ENCODE measurements around the gene ANO4.

ANO4 gene

DNA sequence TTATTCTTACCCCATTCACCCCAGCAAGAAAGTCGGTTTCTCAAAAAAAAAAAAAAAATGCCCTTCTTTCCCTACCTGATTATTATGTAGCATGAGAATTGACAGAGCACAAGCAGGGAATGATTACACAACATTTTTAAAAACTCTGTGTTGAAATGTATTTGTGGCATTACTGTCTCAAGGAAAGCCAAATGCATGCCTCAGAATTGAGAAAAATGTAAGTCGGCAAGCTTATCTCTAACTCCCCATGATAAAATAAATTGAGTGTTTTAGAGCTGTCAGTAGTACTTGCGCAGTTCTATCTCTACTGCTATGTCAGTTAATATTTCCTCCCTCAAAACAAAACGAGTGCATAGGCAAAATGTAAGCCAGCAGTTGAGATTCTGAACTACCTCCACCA lies 25.7 kb downstream of the ANO4 start:
- no peak for DNase-seq

DNA sequence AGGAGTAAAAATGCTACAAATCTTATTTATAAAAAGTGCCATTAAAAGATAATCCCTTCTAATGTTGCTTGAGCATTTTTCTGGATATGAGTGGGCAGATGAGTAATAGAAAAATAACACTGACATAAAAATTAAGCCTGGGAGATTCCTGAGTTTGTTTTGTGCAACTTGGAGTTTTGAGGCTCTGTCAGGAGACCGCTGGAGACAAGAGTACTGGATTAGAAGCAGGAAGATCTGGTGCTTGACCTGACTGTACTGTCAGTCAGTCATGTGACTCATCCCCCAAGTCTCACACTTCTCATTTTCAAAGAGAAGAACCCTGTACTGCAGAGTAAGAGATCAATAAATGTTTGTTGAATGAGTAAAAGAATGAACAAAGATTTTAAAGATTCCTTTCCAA lies 29.4 kb downstream of the ANO4 start:
- DNase-seq: no peak

DNA sequence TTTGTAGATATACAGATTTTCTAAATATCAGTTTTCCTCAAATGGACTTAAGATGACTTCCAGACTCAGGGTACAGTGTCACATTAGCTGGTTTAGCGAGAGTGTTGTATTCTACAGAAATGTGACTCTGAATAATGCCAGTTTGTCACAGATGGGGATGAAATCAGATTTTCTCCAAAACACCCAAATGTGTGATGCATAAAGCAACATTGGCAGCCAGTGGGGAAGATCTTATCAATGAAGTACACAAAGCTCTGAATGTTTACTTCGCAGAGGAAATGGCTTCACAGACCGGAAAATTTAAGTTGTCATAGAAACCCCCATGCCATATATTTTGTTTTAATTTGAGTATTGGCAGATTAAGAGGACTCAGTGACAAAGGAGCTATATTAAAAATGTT lies 29.9 kb downstream of the ANO4 start:
- no peak for DNase-seq

DNA sequence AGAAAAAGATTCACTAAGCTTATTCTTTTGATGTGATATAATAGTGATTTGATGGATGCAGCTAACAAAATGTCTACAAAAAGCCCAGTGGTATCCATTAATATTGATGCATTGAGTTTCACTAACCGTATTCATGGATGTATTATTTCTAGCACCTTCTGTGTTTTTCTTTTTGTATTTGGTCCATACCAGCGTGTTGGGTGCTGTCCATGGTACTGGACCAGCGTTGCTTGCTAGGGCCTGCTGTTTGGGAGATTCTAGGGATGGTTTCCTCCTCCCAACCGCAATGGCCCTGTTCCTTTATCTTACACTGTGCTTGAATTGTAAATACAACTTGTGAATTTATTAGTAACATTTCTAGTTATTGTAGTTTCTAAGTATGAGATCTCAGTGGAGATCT lies 31.7 kb downstream of the ANO4 start:
- no peak for DNase-seq

DNA sequence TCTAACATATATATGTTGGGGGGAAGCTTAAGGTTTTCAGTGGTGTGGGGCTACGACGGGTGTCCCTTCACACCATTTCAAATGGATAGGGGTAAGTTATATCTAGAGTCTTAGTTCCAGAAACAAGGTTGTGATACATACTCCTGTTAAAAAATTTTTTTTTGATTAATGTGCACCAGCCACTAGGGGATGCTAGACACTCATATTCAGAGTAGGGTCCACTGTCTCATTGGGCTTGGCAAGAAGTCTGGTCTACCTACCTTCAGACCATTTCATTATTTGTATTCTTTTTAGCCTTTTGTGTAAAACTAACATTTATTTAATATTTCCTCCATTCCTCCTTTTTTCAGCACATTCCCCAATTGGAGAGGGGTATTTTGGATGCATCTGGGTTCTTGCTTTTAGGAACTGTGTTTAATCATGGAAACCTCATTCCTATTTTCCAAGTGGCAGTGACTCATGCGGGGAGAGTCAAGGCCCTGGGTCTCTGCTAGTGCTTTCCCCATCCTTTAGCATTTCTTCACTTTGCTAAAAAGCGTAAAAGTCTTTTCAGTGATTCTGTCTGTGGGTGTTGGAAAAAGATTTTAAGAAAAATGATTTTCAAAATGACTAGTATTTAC lies 33.4 kb downstream of the ANO4 start:
- peak; percentile 69 for DNase-seq

DNA sequence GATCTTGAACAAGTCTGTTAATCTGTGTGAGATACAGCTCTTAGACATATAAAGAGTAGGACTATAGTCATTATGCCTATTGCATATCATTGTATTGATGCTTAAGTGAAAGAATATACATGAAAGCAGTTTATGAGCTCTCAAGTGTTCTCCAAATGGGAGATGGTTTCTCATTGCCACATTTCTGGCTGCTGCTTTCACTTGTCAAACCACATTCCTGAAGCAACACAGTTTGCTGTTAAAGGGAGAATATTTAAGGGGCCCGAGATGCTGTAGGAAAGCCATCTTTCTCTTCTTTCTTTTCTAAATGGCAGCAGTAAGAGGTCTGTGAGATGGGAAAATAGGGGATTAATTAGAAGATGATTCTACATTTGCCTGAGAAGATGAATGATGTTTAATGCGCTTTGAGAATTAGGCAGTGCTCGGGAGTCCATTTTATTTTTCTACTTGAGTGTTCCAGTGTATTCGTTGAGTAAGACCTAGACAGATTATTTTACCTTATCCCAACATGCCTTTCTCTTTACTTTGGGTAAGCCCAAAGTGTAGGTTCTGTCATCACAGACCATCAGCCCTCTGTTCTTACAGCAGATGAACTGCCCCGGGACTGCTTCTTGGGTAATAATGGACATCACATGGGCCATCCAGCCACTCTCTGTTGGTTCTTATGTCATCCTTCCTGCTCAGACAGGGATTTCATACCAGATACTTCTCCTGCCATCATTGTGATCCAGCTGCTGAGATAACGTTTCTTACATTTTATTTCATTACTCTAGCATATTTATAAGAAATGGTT lies 35.6 kb downstream of the ANO4 start:
- DNase-seq: peak; percentile 5

DNA sequence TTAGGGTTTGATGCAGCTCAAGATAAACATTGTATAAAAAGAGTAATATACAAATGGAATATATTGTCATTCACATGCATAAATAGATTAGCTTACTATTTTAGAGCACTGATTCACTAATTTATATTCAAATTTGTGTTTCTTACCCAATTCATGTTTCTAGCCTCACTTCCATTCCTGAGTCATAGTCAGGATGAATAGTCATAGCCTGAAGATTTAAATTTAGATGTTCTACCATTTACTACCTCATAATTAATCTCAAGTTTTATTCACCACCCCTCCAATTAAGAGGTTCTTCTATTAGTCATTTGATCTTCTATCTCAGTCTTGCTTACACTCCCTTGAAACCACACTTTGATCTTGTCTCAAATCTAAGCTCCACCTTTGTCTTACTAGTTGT lies 38.7 kb downstream of the ANO4 start:
- no peak for DNase-seq

DNA sequence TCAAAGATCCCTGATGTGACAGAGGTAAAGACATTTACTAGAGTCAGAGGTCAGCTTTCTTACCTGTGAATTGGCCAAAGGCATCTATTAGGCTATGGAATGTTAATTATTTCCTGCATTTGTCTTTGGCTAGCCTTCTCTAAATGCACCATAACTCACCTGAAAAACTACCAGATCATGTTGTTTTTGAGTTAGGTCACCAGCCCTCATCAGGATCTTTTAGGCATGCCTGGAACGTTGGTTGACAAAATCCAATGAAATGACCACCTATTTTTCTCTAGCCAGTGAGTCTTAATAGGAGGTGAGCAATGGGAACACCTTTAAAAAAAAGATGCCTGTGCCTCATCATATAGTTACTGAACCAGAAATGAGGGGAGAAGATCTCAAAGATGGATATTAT lies 46.2 kb downstream of the ANO4 start:
- DNase-seq: no peak

DNA sequence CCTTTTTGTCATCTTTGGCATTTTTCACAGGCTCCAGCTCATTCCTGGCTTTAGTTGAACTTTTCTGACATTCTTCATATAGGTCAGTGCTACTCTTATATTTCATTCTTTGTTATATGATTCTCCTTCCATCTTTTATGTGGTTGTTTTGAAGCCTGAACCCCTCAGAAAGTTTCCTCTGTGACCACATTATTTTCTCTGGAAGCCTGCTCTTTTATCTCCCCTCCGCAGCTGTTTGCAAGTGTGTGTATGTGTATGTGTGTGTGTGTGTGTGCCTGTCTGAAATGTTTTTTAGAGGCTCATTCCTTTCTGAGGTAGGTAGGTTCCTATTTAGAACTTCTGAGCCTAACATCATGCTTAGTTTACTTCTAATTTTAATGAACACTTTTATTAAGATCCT lies 47.6 kb downstream of the ANO4 start:
- DNase-seq: no peak

DNA sequence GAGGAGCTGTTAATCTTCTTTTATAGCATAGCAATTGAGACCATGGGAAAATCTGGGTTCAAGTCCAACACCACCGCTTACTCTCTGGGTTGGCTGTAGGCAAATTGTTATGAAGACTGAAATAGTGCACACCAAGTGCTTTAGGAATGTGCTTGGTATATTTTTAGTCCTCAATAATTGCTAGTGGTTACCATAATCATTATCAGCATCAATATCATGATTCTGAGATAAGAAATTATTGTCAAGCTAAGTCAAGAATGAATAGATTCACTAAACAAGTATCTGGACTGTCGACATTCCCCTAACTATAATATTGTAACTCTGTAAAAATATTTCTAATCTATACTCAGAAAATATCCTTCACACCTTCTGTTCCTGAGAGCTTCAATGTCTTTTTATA lies 48.5 kb downstream of the ANO4 start:
- DNase-seq: no peak

DNA sequence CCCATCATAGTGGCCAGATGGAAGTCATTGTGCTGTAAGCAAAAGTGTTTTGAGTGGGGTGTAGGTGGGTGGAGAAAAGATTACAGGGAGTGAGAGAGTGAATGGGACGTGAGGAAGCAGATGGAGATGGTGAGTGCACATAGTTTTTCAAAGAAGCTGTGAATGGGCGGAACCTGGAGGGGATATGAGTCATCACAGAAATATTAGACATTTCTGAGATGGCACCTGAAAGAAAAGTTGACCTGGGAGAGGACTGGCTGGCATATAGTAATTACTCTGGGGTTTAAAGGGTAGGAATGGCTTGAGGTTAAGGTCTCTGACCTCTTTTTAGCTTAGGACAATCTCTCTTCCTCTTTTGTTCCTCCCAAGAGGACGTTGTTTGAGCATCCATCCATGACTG lies 50.5 kb downstream of the ANO4 start:
- DNase-seq: no peak

DNA sequence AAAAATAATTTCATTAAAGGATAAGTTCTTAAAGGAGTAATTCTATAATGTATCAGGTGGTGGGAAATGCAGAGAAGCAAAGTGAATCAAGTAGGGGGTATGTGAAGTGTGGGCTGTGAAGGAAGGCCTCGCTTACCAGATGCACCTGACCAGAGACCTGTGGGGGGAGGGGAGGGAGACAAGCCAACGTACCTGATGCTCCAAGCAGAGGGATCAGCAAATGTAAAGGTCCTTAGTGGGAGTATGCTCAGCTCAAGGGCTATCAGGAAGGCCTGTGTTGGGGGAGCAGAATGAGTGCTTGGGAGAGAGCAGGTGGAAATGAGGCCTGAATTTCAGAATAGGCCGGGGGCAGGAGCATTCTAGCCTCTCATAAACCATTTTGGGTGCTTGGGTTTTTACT lies 57.1 kb downstream of the ANO4 start:
- no peak for DNase-seq

DNA sequence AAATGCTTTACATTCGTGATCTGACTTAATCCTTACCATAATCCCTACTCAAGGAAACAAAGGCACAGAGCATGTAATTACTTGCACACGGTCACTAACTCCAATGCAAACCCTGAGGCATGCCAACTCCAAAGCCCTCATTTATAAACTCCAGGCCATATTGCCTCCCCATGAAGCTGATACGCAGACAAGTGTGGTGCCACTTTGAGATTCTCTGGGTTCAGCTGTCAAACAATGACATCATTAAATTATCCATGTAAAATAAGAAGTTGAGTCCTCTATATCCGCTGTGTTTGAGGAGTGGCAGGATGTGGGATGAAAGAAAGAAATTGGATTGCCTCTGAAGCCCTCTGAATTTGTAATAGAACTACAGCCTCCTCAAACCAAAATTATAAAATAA lies 62.8 kb downstream of the ANO4 start:
- no peak for DNase-seq

DNA sequence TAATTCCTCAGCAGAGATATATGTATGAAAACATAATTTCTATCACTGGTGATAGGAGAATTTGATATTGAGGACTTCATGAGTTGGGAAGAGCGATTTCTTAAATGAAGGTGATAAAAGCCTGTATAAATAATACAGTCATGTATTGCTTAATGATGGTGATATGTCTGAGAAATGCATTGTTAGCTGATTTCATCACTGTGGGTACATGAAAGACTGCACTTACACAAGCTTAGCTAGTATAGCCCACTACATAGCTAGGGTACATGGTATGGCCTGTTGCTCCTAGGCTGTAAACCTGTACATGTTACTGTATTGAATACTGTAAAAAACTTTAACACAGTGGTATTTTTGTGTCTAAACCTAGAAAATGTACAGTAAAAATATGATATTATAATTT lies 63.4 kb downstream of the ANO4 start:
- DNase-seq: no peak

DNA sequence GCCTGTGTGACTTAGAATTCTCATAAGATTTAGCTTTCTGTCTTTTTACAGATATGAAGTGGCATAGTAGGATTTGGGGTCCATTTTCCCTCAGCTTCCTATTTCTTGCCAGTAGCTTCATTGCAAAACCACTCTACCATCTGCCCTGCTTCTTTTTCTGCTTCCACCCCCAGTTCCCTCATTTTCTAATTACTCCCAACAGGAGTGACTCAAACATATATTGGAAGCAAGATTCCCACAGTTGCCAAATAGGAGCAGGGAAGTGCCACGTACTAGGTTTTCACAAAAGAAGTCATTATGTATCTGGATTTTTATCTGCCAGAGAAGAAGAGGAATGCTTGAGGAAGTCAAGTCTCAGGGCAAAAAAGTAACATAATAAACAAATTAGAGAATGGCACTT lies 64.1 kb downstream of the ANO4 start:
- DNase-seq: no peak

DNA sequence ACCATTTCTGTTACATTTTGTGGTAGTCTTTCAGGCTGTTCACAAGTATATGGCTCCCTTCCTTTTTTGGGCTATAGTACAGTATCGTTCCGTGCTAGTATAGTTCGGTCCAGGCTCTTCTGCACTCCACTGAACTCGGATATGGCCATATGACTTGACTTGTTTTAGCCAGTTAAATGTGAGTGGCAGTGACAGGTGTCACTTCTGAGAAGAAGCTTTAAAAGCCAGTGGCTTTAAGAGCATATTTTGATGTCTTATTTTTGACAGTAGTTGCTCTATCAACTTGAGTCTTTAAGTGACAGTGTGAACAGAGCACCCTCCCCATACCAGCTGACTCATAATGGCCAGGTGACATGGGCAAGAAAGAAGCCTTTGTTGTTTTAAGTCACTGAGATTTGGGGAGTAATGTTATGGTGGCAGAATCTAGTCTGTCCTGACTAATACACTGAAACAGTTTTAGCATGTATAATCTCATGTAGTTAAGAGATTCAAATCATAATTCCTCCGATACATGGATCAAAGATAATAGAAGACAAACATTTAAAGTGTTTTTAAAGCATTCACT lies 64.6 kb downstream of the ANO4 start:
- no peak for DNase-seq

DNA sequence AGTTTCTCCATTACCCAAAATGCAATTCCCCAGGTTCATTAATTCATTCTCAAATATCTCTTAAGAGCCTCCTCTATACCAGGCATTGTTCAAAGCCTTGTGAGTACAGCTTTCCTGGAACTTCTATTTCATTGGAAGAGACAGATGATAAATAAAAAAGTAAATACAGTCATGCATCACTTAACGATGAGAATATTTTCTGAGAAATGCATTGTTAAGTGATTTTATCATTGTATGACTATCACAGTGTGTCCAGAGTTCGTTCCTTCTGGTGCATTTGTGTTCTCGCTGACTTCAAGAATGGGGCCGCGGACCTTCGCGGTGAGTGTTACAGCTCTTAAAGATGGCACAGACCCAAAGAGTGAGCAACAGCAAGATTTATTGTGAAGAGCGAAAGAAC lies 66.0 kb downstream of the ANO4 start:
- DNase-seq: peak; percentile 50

DNA sequence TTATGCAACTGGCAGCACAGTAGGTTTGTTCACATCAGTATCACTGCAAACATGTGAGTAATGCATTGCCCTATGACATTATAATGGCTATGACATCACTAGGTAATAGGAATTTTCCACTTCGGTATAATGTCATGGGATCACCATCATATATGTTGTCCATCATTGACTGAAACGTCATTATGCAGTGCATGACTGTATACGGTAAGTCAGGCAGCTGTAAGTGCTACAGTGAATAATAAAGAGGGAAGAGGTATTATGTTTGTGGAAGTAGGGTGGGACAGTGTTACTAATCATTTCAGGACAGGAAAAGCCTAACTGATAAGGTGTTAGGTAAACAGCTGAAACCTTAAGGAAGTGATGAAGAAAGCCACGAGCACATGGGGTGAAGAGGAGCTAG lies 68.1 kb downstream of the ANO4 start:
- DNase-seq: no peak

DNA sequence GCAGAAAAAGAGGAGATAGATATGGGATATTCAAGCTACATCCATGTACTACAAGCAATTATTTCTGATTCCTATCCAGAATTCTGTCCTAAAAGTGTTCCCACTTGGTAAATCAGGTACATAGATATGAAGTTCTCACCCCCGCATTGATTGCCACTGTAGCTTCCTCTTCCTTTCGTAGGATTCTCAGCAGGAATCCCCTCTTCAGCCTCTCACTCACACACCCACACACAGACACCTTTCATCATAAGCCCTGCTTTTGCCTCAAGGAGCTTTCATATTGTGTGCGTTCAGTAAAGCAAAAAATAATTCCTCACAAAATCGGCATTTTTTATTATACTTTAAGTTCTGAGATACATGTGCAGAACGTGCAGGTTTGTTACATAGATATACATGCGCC lies 69.8 kb downstream of the ANO4 start:
- DNase-seq: no peak

DNA sequence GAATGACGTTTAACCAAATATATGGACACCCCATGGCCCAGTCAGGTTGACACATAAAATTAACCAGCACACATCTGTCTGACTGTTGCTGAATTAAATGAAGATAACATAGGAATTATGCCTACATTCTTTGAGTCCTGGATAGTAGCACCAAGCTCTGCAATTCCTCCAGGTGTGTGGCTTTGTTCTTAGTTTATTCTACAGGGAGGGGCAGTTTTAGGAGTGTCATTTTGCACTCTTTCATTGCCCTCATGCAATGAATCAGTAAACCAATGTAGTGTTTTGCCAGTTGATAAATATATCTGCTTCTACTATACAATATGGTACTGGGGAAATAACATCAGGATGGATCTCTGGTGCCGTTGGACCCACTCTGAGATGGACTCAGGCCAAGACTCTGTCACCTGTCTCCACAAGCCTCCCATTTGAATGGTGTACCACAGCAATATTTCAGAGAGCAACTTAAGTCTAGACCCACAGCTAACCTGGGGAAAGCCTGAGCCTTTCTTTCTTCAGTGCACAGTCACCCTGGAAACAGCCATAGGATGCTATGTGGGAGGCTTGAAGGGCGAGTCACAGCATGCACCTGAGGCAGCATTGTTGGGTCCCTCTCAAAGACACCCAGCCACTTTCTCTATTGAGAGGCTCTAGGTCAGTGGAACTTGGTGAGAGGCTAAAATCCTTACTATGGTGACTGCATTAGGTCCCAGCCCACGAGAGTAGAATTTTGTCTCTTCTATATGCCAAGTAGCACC lies 73.2 kb downstream of the ANO4 start:
- DNase-seq: no peak

DNA sequence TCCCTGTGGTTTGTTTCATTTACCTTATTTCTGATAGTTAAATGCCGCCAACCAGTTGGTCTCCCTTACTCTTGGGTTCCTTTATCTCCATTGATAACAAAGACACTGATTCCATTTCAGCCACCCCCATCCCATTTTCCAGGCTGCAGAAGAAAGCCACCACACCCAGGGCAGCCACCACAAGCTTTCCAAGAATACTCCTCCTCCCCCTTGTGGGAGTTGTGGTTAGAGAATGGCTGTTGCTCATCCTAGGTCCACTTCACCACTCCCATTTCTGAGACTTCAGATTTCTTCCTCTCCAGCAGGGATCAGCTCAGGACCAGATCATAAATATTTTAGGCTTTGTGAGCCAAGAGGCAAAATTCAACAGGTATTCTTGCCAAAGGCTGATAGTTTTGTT lies 73.9 kb downstream of the ANO4 start:
- DNase-seq: no peak

DNA sequence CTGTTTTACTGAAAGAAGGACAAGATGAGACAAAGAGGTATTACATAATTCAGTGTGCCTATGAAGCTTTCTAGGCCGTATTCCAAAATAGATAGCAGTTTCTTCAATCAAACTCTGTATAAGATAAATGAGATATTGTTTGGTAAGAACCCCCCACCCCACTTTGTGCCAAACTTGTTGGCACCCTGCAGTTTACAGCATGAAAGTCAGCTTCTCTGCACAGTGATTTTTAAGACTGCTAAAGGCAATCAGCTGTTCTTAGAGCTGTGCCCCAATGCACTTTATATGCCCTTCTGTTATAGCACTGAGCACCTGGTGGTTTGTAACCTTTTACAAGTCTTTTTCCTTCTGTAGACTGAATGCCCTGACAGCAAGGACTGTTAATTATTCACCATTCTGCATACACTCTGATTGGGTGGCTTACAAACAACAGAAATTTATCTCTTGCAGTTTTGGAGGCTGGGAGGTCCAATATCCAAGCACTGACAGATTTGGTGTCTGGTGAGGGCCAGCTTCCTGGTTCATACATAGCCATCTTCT lies 76.7 kb downstream of the ANO4 start:
- DNase-seq: no peak

DNA sequence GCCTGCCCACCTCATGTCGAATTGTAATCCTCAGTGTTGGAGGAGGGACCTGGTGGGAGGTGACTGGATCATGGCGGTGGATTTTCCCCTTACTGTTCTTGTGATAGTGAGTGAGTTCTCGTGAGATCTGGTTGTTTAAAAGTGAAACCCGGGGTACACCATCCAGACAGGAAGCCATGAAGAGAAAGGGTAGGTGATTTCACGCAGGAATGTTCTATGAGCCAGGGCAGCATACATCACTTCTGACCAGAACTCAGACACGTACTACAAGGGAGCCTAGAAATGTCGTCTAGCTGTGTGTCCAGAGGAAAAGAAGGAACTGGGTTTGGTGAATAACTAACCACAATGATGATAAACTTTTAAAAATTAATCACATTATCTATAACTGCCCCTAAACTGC lies 80.6 kb downstream of the ANO4 start:
- DNase-seq: no peak

DNA sequence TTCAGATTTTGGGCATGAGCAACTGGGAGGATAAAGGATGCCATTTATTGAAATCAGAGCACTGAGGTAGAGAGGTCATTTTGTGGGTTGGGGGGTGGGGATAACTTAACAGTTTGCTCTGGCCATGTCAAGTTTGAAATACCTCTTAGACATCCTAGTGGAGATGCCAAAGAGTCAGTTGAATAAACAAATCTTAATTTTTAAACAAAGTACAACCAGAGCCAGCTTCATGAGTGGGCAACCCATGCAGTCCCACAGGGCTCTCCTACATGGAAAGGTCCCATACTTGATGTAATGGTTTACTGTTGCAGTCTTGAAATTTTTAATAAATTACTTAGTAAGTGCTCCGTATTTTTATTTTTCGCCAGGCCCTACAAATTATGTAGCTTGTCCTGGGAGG lies 81.2 kb downstream of the ANO4 start:
- no peak for DNase-seq
